GM12873 (cell line): ENCODE data around the gene SSR3.

Experiments
- CTCF ChIP-seq: IDR thresholded peaks from 2 replicates; pipeline ENCODE4 v1.5.1; 2012; ENCODE audit warnings: low read depth, mild to moderate bottlenecking, moderate library complexity, low read length, control low read depth; ENCODE audit not compliant: insufficient read depth; ENCODE audit errors: missing control alignments

The SSR3 gene

GRCh38 chr3:156516961-156517360 lies 38.0 kb downstream of the SSR3 start:
- no peak for TF ChIP-seq CTCF

- TF ChIP-seq CTCF = no peak
Observed at GRCh38 chr3:156516284-156516683, 38.6 kb downstream of the SSR3 start.

GRCh38 chr3:156513619-156514018 lies 41.3 kb downstream of the SSR3 start:
- TF ChIP-seq CTCF = no peak

GRCh38 chr3:156511987-156512677 lies 42.8 kb downstream of the SSR3 start:
- no peak for TF ChIP-seq CTCF

- peak; percentile 55 for TF ChIP-seq CTCF
Observed at GRCh38 chr3:156509189-156510174, 45.4 kb downstream of the SSR3 start.

- TF ChIP-seq CTCF = no peak
Observed at GRCh38 chr3:156507285-156507684, 47.6 kb downstream of the SSR3 start.

- no peak for TF ChIP-seq CTCF
Observed at GRCh38 chr3:156498307-156498706, 56.6 kb downstream of the SSR3 start.
